ENCODE results near the gene MZT2A. TPM values are rescaled to one million over a fixed set of nuclear protein-coding genes. Genes with fewer than 3 reads are reported as not detected.
A peak's percentile ranks its signal among the peaks of the same experiment; 100 is the strongest.
"Not testable (repeated sequence)": the region's sequence is repeated elsewhere in the genome, so short reads cannot be mapped to it uniquely, and the experiment has no call there.

The MZT2A gene
- total and polyA plus RNA-seq, 2 donors from 2014 or later: 65.3 to 111 TPM

GRCh38 chr2:131478850-131479461 lies 13.2 kb downstream of the MZT2A start:
- H3K27ac ChIP-seq (ENCODE audit: low read depth in 2 of 2, low read length in 2 of 2); intact Hi-C loops (cut with DNase I); FAIRE-seq; H3K4me1 ChIP-seq (ENCODE audit: control insufficient read depth in 2 of 3, insufficient read depth in 2 of 3, low read depth in 1 of 3, low read length in 3 of 3); H3K4me3 ChIP-seq (ENCODE audit: low read length in 3 of 3); H3K27me3 ChIP-seq (ENCODE audit: control insufficient read depth, insufficient read depth, low read length); H3K9ac ChIP-seq (ENCODE audit: low read length in 3 of 3); H3K9me3 ChIP-seq (ENCODE audit: control insufficient read depth in 2 of 3, insufficient read depth in 1 of 3, low read length in 3 of 3); H3K36me3 ChIP-seq (ENCODE audit: control insufficient read depth in 2 of 3, insufficient read depth in 3 of 3, low read length in 3 of 3): not testable (repeated sequence)
- peak in 2 of 5 donors; percentile 68 to 69 for DNase-seq

DNA sequence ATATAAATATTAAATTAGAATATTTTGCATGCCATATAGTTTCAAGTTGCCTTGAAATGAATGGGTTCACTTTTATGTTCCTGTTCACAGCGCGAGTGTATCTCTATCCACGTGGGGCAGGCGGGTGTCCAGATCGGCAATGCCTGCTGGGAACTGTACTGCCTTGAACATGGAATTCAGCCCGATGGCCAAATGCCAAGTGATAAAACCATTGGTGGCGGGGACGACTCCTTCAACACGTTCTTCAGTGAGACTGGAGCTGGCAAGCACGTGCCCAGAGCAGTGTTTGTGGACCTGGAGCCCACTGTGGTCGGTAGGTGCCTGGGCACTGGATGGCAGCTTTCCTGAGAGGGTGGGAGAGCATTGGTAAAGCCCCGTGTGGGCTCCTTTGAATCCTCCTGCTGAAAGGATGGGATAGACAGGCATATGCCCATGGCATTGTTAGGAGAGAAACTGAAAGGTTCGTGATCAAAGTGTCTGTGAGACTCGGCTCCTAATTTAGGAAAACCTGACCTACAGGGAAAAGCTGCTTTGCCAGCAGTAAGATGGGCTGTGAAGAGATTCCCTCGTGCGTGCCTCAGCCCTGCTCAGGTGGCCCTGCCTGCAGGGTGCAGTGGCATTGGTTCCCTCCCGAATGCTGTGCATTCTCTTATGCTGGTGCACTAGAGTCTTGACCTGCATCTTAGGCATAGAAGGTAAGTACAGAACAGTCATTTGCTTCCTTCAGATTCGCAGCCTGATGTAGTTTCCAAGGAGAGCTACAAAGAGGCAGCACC lies 13.9 kb downstream of the MZT2A start:
- FAIRE-seq; intact Hi-C loops (cut with DNase I); H3K36me3 ChIP-seq (ENCODE audit: control insufficient read depth in 2 of 3, insufficient read depth in 3 of 3, low read length in 3 of 3); H3K9ac ChIP-seq (ENCODE audit: low read length in 3 of 3); H3K9me3 ChIP-seq (ENCODE audit: control insufficient read depth in 2 of 3, insufficient read depth in 1 of 3, low read length in 3 of 3); H3K4me1 ChIP-seq (ENCODE audit: control insufficient read depth in 2 of 3, insufficient read depth in 2 of 3, low read depth in 1 of 3, low read length in 3 of 3); H3K27ac ChIP-seq (ENCODE audit: low read depth in 2 of 2, low read length in 2 of 2); H3K27me3 ChIP-seq (ENCODE audit: control insufficient read depth, insufficient read depth, low read length); H3K4me3 ChIP-seq (ENCODE audit: low read length in 3 of 3): not testable (repeated sequence)
- DNase-seq: peak in 1 of 5 donors; percentile 3

GRCh38 chr2:131477227-131477626 lies 15.0 kb downstream of the MZT2A start:
- FAIRE-seq: not testable (repeated sequence)

GRCh38 chr2:131476363-131476762 lies 15.8 kb downstream of the MZT2A start:
- H3K27me3 ChIP-seq (ENCODE audit: control insufficient read depth, insufficient read depth, low read length); intact Hi-C loops (cut with DNase I); DNase-seq; H3K36me3 ChIP-seq (ENCODE audit: control insufficient read depth in 2 of 3, insufficient read depth in 3 of 3, low read length in 3 of 3); H3K9ac ChIP-seq (ENCODE audit: low read length in 3 of 3); H3K4me1 ChIP-seq (ENCODE audit: control insufficient read depth in 2 of 3, insufficient read depth in 2 of 3, low read depth in 1 of 3, low read length in 3 of 3); FAIRE-seq; H3K9me3 ChIP-seq (ENCODE audit: control insufficient read depth in 2 of 3, insufficient read depth in 1 of 3, low read length in 3 of 3); H3K27ac ChIP-seq (ENCODE audit: low read depth in 2 of 2, low read length in 2 of 2); H3K4me3 ChIP-seq (ENCODE audit: low read length in 3 of 3): not testable (repeated sequence)

More at GRCh38 chr2:131477227-131477626, 15.0 kb downstream of the MZT2A start:
- H3K27me3 ChIP-seq (ENCODE audit: control insufficient read depth, insufficient read depth, low read length); H3K9ac ChIP-seq (ENCODE audit: low read length in 3 of 3); H3K4me3 ChIP-seq (ENCODE audit: low read length in 3 of 3); H3K9me3 ChIP-seq (ENCODE audit: control insufficient read depth in 2 of 3, insufficient read depth in 1 of 3, low read length in 3 of 3); DNase-seq; intact Hi-C loops (cut with DNase I); H3K4me1 ChIP-seq (ENCODE audit: control insufficient read depth in 2 of 3, insufficient read depth in 2 of 3, low read depth in 1 of 3, low read length in 3 of 3); H3K36me3 ChIP-seq (ENCODE audit: control insufficient read depth in 2 of 3, insufficient read depth in 3 of 3, low read length in 3 of 3); H3K27ac ChIP-seq (ENCODE audit: low read depth in 2 of 2, low read length in 2 of 2): not testable (repeated sequence)

DNA sequence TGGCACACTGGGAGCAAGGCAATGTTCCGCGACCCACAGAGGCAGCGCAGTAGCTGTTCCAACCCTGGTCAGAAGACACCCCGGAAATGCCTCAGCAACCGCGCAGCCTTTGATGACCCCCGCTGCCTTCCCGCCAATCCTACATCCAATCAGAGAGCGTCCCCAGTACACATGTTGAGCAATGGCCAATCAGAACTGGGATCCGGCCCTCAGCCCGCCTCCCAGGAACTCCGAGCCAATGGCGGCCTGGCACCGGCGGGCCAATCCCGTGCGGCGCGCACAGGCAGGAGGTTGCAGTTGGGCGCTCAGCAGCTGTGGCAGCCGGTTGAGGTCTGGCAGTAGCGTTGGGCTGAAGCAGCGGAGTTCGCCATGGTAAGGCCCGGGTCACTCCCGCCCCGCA lies 16.4 kb downstream of the MZT2A start, which contains the start of gene TUBA3D:
Gene TUBA3D, plus strand, starts transcription at position 289 of the 400 bp plus-strand sequence. Its CDS starts 81 bp downstream, at position 370.
- FAIRE-seq: no peak
- Histone ChIP-seq H3K36me3 (ENCODE audit: control insufficient read depth in 2 of 3, insufficient read depth in 3 of 3, low read length in 3 of 3) (no peaks in the 10 kb centered on the region), H3K4me1 (ENCODE audit: control insufficient read depth in 2 of 3, insufficient read depth in 2 of 3, low read depth in 1 of 3, low read length in 3 of 3) (no peaks in the 10 kb centered on the region), H3K27ac (ENCODE audit: low read depth in 2 of 2, low read length in 2 of 2) (no peak within 1 kb of the TSS), H3K9me3 (ENCODE audit: control insufficient read depth in 2 of 3, insufficient read depth in 1 of 3, low read length in 3 of 3) (no peaks in the 10 kb centered on the region), H3K27me3 (ENCODE audit: control insufficient read depth, insufficient read depth, low read length) (no peaks in the 10 kb centered on the region), H3K9ac (ENCODE audit: low read length in 3 of 3) (no peak within 1 kb of the TSS), H3K4me3 (ENCODE audit: low read length in 3 of 3) (no peak within 1 kb of the TSS)
- no peak for DNase-seq
- TF ChIP-seq, protein P1, sequence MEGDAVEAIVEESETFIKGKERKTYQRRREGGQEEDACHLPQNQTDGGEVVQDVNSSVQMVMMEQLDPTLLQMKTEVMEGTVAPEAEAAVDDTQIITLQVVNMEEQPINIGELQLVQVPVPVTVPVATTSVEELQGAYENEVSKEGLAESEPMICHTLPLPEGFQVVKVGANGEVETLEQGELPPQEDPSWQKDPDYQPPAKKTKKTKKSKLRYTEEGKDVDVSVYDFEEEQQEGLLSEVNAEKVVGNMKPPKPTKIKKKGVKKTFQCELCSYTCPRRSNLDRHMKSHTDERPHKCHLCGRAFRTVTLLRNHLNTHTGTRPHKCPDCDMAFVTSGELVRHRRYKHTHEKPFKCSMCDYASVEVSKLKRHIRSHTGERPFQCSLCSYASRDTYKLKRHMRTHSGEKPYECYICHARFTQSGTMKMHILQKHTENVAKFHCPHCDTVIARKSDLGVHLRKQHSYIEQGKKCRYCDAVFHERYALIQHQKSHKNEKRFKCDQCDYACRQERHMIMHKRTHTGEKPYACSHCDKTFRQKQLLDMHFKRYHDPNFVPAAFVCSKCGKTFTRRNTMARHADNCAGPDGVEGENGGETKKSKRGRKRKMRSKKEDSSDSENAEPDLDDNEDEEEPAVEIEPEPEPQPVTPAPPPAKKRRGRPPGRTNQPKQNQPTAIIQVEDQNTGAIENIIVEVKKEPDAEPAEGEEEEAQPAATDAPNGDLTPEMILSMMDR (IDR thresholded peaks at IDR 0.05; ENCODE audit: borderline replicate concordance, extremely low read depth, insufficient read depth): no peak
- intact Hi-C loops (cut with DNase I): no loop called here

GRCh38 chr2:131473266-131473665 lies 18.9 kb downstream of the MZT2A start:
- intact Hi-C loops (cut with DNase I); H3K9me3 ChIP-seq (ENCODE audit: control insufficient read depth in 2 of 3, insufficient read depth in 1 of 3, low read length in 3 of 3); H3K4me3 ChIP-seq (ENCODE audit: low read length in 3 of 3); DNase-seq; FAIRE-seq; H3K36me3 ChIP-seq (ENCODE audit: control insufficient read depth in 2 of 3, insufficient read depth in 3 of 3, low read length in 3 of 3); H3K27ac ChIP-seq (ENCODE audit: low read depth in 2 of 2, low read length in 2 of 2); H3K4me1 ChIP-seq (ENCODE audit: control insufficient read depth in 2 of 3, insufficient read depth in 2 of 3, low read depth in 1 of 3, low read length in 3 of 3); H3K27me3 ChIP-seq (ENCODE audit: control insufficient read depth, insufficient read depth, low read length); H3K9ac ChIP-seq (ENCODE audit: low read length in 3 of 3): not testable (repeated sequence)

DNA sequence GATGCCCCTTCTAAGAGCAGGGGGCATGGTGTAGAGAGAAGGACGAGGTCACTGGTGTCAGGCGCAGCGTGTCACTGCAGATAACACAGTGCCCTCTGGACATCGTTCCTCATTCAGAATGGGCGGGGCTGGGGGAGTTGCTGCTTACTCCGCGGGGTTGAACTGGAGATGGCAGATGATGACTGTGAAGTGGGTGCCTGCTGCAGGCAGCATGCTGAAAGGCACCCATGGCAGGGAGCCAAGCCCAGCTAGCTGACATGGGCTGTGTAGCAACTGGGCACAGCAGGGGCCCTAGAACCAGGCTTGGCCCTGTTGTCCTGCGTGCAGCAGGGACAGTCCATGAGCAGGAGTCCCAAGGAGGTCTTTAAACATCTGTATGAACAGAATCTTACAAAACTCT lies 20.6 kb downstream of the MZT2A start:
- FAIRE-seq; intact Hi-C loops (cut with DNase I); DNase-seq; H3K27me3 ChIP-seq (ENCODE audit: control insufficient read depth, insufficient read depth, low read length); H3K4me1 ChIP-seq (ENCODE audit: control insufficient read depth in 2 of 3, insufficient read depth in 2 of 3, low read depth in 1 of 3, low read length in 3 of 3); H3K9ac ChIP-seq (ENCODE audit: low read length in 3 of 3); H3K36me3 ChIP-seq (ENCODE audit: control insufficient read depth in 2 of 3, insufficient read depth in 3 of 3, low read length in 3 of 3); H3K4me3 ChIP-seq (ENCODE audit: low read length in 3 of 3); H3K27ac ChIP-seq (ENCODE audit: low read depth in 2 of 2, low read length in 2 of 2); H3K9me3 ChIP-seq (ENCODE audit: control insufficient read depth in 2 of 3, insufficient read depth in 1 of 3, low read length in 3 of 3): not testable (repeated sequence)

Data from kidney (tissue), 14 donors.